IPS DF 4.7 (cell line): ENCODE results near the gene RNF126.
"Not testable (repeated sequence)": the region's sequence is repeated elsewhere in the genome, so short reads cannot be mapped to it uniquely, and the experiment has no call there.

ENCODE experiments used
- DNase-seq: peaks from one replicate; pipeline ENCODE4 v3.0.0-alpha.2; 2013; ENCODE audit warnings: low spot score; ENCODE audit errors: extremely low read depth

Gene RNF126

GRCh38 chr19:613732-614567, 49.1 kb downstream of the RNF126 start:
- DNase-seq, result no peak

DNA sequence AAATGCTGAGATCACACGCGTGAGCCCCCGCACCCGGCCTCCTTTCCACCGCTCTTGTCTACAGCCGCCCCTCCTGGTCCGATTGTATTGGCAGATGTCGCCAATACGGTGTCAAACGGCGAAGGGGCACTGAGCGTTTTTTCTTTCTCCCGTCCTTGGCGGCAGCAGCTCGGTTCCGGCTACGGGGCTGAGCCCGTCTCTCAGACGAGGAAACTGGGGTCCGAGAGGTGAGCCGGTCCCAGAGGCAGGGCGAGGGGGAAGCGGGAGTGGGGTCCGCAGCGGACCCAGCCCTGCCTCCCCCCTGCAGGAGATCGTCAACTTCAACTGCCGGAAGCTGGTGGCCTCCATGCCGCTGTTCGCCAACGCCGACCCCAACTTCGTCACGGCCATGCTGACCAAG, 50.1 kb downstream of the RNF126 start:
- DNase-seq, result no peak

DNA sequence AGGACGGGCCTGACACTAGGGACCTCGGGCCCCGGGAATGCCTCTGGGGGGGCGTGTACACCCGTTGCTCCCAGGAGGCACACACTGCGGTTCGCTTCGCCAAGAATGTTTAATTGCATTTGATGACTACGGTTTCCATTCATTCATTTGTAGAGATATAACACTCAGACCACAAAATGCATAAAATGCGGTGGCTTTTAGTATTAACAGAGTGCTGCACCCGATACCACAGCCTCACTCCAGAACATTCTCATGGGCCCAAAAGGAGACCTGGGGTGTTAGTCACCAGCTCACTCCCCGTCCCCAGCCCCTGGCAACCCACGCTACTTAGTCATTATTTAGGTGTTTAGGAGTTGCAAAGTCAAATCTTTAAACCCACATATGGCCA, 51.5 kb downstream of the RNF126 start:
- no peak for DNase-seq

DNA sequence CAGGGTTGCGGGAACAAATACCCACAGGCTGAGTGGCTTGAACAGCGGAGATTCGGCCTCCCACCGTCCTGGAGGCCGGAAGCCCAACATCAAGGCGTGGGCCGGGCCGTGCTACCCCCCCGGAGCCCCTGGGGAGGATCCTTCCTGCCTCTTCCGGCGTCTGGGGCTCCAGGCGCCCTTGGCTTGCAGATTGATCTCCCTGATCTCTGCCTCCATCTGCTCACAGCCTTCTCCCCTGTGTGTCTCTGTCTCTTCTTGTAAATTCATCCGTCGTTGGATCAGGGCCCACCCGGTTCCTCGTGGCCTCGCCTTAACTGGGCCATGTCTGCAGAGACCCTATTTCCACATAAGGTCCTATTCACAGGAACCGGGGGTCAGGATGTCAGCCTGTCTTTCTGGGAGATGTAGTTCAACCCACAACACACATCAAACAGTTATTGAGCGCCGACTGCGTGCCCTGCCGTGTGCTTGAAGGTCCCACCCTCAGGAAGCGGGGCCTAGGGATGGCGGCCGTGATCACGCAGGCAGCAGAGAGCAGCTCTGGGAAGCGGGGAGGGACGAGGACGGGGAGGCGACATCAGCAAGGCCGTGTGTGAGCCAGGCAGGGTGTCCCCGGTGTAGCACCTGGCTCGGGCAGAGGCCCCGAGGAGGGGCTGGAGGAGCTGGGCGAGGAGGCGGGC, 52.1 kb downstream of the RNF126 start:
- no peak for DNase-seq

DNA sequence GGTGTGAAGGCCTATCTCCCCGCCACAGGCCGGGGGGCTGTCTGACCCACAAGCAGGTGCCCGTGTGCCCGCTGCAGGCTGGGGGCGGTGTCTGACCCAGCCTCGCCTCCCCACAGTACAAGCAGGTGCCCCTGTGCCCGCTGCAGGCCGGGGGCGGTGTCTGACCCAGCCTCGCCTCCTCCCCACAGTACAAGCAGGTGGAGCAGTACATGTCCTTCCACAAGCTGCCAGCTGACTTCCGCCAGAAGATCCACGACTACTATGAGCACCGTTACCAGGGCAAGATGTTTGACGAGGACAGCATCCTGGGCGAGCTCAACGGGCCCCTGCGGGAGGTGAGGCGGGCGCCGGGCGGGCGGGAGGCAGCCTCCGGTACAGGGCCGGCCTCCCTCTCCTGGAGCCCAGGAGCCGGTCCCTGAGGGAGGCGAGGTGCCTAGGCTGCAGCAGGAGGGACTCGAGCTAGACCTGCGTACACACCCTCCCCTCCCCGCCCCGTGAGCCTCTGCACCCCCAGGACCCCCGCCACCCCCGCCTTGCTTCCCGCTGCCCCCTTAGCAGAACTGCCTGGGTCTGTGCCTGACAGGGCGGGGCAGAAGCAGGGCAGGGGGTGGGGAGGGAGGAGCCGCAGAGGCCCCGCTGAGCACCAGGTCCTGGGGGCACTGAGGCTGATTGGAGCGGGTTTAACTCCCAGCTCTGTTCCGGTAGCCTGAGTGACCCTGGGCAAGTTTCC, 52.8 kb downstream of the RNF126 start:
- DNase-seq, result no peak

- no peak for DNase-seq
These were observed 54.0 kb downstream of the RNF126 start for GRCh38 chr19:609004-609346.

GRCh38 chr19:608155-609003, 54.6 kb downstream of the RNF126 start:
- DNase-seq, result no peak

- DNase-seq, result no peak
These were observed 55.5 kb downstream of the RNF126 start for GRCh38 chr19:607301-608154.

- DNase-seq, result not testable (repeated sequence)
These were observed 57.7 kb downstream of the RNF126 start for GRCh38 chr19:605061-605971.

- DNase-seq, result no peak
These were observed 58.7 kb downstream of the RNF126 start for GRCh38 chr19:604355-604754.

DNA sequence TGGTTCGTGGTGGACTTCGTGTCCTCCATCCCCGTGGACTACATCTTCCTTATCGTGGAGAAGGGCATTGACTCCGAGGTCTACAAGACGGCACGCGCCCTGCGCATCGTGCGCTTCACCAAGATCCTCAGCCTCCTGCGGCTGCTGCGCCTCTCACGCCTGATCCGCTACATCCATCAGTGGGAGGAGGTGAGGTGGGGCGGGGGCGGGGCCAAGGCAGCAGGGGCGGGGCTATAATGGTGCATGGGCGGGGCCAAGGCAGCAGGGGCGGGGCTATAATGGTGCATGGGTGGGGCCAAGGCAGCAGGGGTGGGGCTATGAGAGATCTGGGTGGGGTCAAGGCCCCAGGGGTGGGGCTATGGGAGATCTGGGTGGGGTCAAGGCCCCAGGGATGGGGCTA, 59.2 kb downstream of the RNF126 start:
- not testable (repeated sequence) for DNase-seq

DNA sequence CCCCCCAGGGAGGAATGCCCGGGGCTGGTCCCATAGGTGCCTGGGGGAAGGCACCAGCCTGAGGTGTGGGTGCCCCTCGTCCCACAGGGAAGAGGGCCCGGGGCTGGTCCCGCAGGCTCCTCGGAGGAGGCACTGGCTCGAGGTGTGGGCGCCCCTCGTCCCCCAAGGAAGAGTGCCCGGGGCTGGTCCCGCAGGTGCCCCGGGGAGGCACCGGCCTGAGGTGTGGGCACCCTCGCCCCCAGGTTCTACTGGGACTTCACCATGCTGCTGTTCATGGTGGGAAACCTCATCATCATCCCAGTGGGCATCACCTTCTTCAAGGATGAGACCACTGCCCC, 59.7 kb downstream of the RNF126 start:
- not testable (repeated sequence) for DNase-seq

GRCh38 chr19:602391-603301, 60.4 kb downstream of the RNF126 start:
- no peak for DNase-seq

GRCh38 chr19:601790-602189, 61.2 kb downstream of the RNF126 start:
- no peak for DNase-seq

GRCh38 chr19:601310-601709, 61.7 kb downstream of the RNF126 start:
- DNase-seq, result no peak
